ENCODE results near the gene SRRM4. TPM values are rescaled to one million over a fixed set of nuclear protein-coding genes. Genes with fewer than 3 reads are reported as not detected.

SRRM4 gene
- total and polyA plus RNA-seq, 3 donors from 2014 or later: 0.37 to 1.4 (median 0.79) TPM

DNA sequence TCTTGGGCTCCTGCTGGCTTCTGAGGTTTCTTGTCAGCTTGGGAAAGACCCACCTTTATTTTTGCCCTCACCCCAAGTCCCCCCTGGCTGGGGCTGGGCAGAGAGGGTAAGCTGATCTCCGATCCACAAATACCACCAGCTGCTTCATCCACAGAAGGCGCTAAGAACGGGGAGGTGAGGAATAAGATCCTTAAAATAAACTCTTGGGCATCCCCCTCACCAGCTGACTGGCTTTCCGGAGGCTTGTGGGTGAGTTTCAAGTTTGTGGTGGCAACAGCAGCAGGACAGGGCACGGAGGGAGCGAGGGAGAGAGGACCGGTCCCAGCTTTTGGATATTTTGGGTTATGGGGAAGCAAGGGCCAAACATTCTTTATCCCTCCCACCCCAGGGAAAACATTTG is 176.6 kb downstream of the SRRM4 start:
- Histone ChIP-seq H3K27me3 (no peaks in the 10 kb centered on the region), H3K4me3 (no peak overlapping the region), H3K27ac (no peak overlapping the region), H3K4me1 (no peaks in the 10 kb centered on the region), H3K36me3 (ENCODE audit: low read depth, missing control alignments) (no peaks in the 10 kb centered on the region), H3K9me3 (no peaks in the 10 kb centered on the region)
- WGBS, 2 donors: 84 to 89% methylated on average over 7 of the region's 7 CpGs
- intact Hi-C loops (cut with DNase I; ENCODE audit: low total_unique reads): no loop called here
- TF ChIP-seq, protein P1, sequence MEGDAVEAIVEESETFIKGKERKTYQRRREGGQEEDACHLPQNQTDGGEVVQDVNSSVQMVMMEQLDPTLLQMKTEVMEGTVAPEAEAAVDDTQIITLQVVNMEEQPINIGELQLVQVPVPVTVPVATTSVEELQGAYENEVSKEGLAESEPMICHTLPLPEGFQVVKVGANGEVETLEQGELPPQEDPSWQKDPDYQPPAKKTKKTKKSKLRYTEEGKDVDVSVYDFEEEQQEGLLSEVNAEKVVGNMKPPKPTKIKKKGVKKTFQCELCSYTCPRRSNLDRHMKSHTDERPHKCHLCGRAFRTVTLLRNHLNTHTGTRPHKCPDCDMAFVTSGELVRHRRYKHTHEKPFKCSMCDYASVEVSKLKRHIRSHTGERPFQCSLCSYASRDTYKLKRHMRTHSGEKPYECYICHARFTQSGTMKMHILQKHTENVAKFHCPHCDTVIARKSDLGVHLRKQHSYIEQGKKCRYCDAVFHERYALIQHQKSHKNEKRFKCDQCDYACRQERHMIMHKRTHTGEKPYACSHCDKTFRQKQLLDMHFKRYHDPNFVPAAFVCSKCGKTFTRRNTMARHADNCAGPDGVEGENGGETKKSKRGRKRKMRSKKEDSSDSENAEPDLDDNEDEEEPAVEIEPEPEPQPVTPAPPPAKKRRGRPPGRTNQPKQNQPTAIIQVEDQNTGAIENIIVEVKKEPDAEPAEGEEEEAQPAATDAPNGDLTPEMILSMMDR (IDR thresholded peaks at IDR 0.05): no peak
- no peak for TF ChIP-seq POLR2A (IDR thresholded peaks at IDR 0.05)
- DNase-seq: no peak

DNA sequence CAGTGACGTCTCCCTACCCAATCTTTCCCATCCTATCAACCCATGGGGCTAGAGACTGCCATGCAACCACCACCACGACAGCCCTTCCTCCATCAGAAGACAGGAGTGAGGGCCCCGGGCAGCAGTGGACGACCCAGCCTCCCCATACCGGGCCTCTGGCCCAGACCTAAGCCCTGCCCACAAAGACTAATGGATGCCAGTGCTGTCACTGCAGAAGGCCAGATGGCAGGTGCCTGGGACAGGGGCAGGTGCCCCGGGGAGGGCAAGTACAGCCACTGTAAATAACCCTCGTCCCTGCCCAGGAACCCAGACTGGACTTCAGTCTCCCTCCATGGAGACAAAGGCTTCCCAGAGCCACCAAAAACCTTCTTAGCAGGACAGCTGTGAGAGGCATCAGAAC is 177.1 kb downstream of the SRRM4 start:
- Histone ChIP-seq H3K9me3 (no peaks in the 10 kb centered on the region), H3K36me3 (ENCODE audit: low read depth, missing control alignments) (no peaks in the 10 kb centered on the region), H3K27ac (no peak overlapping the region), H3K27me3 (no peaks in the 10 kb centered on the region), H3K4me3 (no peak overlapping the region), H3K4me1 (no peaks in the 10 kb centered on the region)
- 77 to 80% methylated on average over 6 to 7 of the region's 7 CpGs for WGBS, 2 donors
- intact Hi-C loops (cut with DNase I; ENCODE audit: low total_unique reads): no loop called here
- DNase-seq: no peak
- no peak for TF ChIP-seq POLR2A (IDR thresholded peaks at IDR 0.05)

DNA sequence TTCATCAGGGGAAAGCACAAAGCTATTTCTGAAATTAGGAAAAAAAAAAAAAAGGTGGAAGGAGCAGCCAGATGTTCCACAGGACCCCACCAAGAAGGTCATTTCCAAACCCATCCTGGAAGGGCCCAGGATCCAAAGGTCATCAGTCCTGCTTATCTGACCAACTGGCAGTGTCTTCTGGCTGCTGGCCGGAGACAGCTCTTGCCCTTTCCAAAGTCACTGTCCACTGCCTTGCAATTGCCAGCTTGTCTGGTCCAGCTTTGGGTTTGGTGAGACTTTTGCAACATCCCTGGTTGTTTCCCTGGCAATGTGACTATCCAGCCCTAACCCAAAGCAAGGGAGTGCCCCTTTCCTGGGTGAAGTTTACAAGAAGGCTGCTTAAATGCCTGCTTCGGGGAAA is 178.5 kb downstream of the SRRM4 start:
- Histone ChIP-seq H3K36me3 (ENCODE audit: low read depth, missing control alignments) (no peaks in the 10 kb centered on the region), H3K4me3 (no peak overlapping the region), H3K4me1 (no peaks in the 10 kb centered on the region), H3K27ac (no peak overlapping the region), H3K27me3 (no peaks in the 10 kb centered on the region), H3K9me3 (no peaks in the 10 kb centered on the region)
- TF ChIP-seq POLR2A (IDR thresholded peaks at IDR 0.05): no peak
- no peak for DNase-seq
- intact Hi-C loops (cut with DNase I; ENCODE audit: low total_unique reads): no loop called here
- WGBS, 2 donors: 67 to 69% methylated on average over 2 of the region's 2 CpGs

DNA sequence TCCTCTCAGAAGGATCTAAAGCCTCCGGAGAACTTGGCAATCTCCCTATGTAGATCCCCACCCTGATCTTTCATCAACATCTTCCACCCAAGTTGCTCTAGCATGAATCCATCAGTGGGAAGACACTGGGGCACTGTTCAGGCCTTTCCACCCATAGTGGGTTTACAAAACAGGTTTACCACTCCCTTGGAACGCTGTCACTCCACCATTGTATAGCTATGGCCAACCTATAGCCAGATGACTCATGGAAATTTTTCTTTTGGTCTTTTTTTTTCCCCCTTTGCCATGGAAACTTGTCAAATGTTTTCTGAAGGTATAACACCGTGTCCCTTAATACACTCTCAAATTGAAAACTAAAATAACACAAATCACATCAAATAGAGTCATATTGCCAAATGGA is 186.6 kb downstream of the SRRM4 start:
- TF ChIP-seq POLR2A (IDR thresholded peaks at IDR 0.05): no peak
- TF ChIP-seq, protein P1 (IDR thresholded peaks at IDR 0.05): no peak
- H3K9me3 ChIP-seq: no peaks in the 10 kb centered on the region
- no peak overlapping the region for H3K27ac ChIP-seq
- intact Hi-C loops (cut with DNase I; ENCODE audit: low total_unique reads): no loop called here
- WGBS, 2 donors: 82 to 84% methylated on average over 3 of the region's 3 CpGs
- H3K36me3 ChIP-seq (ENCODE audit: low read depth, missing control alignments): no peaks in the 10 kb centered on the region
- DNase-seq: no peak
- H3K27me3 ChIP-seq: no peaks in the 10 kb centered on the region
- H3K4me1 ChIP-seq: no peaks in the 10 kb centered on the region
- no peak overlapping the region for H3K4me3 ChIP-seq

DNA sequence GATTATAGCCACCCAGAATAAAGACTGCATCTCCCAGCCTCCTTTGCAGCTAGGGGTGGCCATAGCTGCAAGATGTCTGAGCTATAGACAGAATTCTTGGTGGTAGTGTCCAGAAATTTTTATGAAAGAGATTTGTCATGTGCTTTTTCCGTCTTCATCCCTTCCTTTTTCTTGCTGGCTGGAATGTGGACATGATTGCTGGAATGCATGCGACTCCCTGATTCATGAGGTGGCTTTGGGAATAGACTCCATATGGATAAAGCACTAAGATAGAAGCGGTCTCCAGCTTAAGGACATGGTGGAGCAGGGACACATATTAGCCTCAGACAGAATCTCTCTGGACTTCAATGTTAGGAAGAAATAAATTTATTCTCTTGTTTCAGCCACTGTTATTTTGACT is 187.4 kb downstream of the SRRM4 start:
- intact Hi-C loops (cut with DNase I; ENCODE audit: low total_unique reads): no loop called here
- TF ChIP-seq, protein P1 (IDR thresholded peaks at IDR 0.05): no peak
- H3K36me3 ChIP-seq (ENCODE audit: low read depth, missing control alignments): no peaks in the 10 kb centered on the region
- no peaks in the 10 kb centered on the region for H3K27me3 ChIP-seq
- 81 to 88% methylated on average over 3 of the region's 3 CpGs for WGBS, 2 donors
- no peaks in the 10 kb centered on the region for H3K4me1 ChIP-seq
- H3K4me3 ChIP-seq: no peak overlapping the region
- no peak overlapping the region for H3K27ac ChIP-seq
- no peak for DNase-seq
- no peaks in the 10 kb centered on the region for H3K9me3 ChIP-seq

DNA sequence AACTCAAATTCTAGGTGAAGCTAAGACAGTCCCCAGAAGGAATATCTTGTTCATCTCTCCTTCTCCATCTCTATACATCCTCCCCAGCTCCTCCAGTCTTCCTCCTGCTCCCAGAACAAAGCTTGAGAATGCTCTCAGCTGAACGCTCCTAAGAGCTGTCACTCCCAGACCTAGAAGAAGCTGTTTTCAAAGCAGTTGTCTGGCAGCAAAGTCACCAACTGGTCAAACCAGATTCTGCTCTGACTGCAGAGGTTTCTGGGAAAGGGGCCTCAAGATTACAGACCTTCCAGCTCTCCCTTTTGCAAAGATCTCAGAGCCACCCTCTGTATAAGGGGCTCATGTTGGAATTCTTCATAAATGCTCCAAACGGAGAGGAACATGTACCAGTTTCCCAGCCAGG is 187.8 kb downstream of the SRRM4 start:
- no peaks in the 10 kb centered on the region for H3K27me3 ChIP-seq
- H3K4me1 ChIP-seq: no peaks in the 10 kb centered on the region
- 59 to 70% methylated on average over 2 of the region's 2 CpGs for WGBS, 2 donors
- H3K4me3 ChIP-seq: no peak overlapping the region
- no peaks in the 10 kb centered on the region for H3K9me3 ChIP-seq
- intact Hi-C loops (cut with DNase I; ENCODE audit: low total_unique reads): no loop called here
- TF ChIP-seq POLR2A (IDR thresholded peaks at IDR 0.05): no peak
- TF ChIP-seq, protein P1 (IDR thresholded peaks at IDR 0.05): no peak
- no peaks in the 10 kb centered on the region for H3K36me3 ChIP-seq (ENCODE audit: low read depth, missing control alignments)
- DNase-seq: no peak
- no peak overlapping the region for H3K27ac ChIP-seq

All from testis (tissue), 3 donors.